ENCODE results near the gene KLRC4. TPM values are rescaled to one million over a fixed set of nuclear protein-coding genes. Genes with fewer than 3 reads are reported as not detected.

Gene KLRC4
- total RNA-seq, 2 experiments from 2014 or later = 2.4 TPM

DNA sequence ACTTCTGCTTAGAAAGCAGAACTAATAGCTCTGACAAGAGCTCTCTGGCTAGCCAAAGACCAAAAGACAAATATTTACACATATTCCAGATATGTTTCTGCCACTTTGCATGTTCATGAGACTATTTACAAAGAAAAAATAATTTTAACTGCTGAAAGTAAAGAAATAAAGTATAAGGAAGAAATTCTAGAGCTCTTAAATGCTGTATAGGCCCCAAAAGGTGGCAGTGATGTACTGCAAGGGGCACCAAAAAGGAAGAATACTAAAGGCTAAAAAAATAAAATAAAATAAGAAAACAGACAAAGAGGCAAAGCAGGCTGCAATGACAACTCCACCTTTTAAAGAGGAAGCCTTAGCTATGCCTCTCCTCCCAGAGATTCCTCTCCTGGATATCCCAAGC, 42.7 kb downstream of the KLRC4 start:
- H3K27me3 Mint-ChIP-seq = no peaks in the 10 kb centered on the region
- peaks cover 9% of the 10 kb centered on the region for H3K9me3 Mint-ChIP-seq
- DNase-seq = no peak
- H3K36me3 Mint-ChIP-seq = peaks cover 58% of the 10 kb centered on the region
- H3K4me3 Mint-ChIP-seq = peak overlapping the region; percentile 27
- no peak overlapping the region for H3K27ac Mint-ChIP-seq
- peaks cover 45% of the 10 kb centered on the region for H3K4me1 Mint-ChIP-seq

DNA sequence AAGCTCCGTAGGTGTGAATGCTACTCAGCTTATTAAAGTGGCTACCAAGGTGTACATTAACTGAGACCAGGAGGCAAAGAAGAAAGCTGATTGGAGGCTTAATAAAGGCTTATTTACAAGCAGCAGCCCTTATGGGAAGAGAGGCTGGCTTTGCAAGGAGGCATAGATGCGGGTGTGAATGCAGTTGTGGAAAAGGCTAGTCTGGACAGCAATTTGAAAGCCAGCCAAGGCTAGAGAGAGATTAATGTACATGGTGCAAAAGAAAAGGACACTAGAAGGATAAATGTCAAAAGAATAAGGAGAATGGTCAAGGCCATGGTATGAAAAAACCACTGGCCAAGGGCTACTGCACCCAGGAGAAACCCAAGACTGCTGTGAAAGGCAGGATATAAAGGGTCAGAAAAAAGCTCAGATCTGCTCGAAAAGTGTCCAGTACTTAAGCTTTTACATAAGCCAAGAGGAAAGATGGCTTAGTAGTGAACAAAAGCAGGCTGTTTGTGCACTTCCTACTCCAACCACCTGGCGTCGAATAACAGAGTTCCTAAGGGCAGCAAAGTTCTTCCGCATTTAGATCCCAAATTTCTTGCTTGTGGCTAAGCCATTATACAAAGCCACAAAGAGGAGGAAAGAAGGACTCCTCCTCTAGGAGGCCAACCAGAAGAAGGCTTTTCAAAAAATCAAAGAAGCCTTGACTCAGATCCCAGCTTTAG, 43.7 kb downstream of the KLRC4 start:
- Mint-ChIP-seq H3K36me3 (peaks cover 54% of the 10 kb centered on the region), H3K27me3 (no peaks in the 10 kb centered on the region), H3K4me1 (peaks cover 42% of the 10 kb centered on the region), H3K9me3 (peaks cover 14% of the 10 kb centered on the region), H3K4me3 (no peak overlapping the region), H3K27ac (no peak overlapping the region)
- no peak for DNase-seq

DNA sequence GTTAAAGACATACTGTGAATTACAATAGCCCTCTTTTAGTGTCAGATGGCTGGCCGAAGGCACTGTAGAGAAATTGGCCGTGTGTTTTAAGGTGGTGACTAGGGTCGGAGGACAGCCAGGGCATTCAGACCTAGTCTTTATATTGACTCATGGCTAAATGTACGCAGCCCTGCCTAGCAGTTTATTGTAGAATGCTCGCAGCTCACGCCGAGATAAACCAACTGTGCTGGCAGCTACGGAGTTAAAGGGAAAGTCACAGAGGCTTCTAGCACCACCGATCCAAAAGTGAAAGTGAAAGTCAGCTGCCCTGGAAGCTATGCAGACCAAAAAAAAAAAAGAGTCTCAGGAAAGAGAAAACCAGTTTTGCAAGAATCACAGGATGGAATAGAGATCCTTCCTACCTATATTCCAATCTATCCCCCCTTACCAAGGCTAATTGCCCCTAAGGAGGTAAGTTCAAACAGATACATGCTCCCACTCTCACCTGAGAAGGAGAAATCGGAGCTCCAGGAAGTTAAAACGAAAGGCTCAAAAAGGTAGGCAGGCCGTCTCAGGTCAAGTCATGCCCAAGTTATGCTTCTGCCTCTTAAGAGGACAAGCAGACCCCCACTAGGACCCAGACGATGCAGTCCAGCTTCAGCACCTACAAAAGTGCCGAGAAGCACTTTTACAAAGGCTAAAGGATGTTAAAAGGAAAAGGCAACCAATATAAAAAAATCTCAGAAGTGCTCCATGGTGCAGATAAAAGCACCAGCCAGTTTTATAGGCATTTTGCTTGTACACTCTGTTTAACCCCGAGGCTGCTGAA, 44.5 kb downstream of the KLRC4 start:
- peak; percentile 70 for DNase-seq
- Mint-ChIP-seq H3K27ac (no peak overlapping the region), H3K9me3 (peaks cover 16% of the 10 kb centered on the region), H3K4me3 (no peak overlapping the region), H3K27me3 (no peaks in the 10 kb centered on the region), H3K36me3 (peaks cover 54% of the 10 kb centered on the region), H3K4me1 (peaks cover 42% of the 10 kb centered on the region)

DNA sequence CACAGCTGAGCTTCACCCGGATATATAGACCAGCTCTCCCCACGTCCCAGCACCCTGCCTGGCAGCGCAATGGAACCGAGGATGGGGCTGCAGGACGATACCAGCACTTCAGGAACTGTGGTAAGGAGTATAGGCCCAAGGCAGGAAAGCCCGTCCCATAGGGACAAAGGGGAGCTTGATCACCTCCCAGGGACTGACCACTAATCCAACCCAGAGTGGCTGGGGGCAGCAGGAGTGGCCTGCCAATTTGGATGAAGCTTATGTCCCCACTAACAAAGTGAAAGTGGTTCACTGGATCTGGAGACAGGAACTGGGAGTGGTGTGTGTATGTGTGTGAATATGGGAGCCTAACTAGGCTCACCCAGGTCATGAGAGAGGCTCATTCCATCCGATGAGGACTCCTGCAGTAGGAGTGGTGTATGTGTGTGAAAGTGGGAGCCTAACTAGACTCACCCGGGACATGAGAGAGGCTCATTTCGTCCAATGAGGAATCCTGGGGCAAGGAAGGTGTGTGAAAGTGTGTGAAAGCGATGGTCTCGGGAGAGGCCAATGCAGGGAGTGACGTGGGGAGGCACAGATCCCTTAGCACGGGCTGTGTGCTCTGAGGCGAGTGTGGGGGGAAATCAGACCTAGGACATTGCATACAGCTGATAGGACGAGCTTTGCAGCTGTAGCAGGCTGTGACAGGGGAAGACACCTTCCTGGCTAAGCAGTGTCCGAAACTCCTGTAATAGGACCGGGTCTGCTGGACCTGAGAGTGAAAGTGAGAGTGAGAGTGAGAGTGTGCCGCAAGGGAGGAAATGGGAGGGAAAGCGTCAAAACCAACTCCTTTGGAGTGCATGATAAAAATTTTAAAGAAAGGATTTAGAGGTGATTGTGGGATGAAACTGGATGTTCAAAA, 45.4 kb downstream of the KLRC4 start:
- Mint-ChIP-seq H3K36me3 (peaks cover 56% of the 10 kb centered on the region), H3K4me1 (peaks cover 43% of the 10 kb centered on the region), H3K4me3 (no peak overlapping the region), H3K27me3 (no peaks in the 10 kb centered on the region), H3K9me3 (peaks cover 16% of the 10 kb centered on the region), H3K27ac (no peak overlapping the region)
- peak; percentile 63 for DNase-seq

DNA sequence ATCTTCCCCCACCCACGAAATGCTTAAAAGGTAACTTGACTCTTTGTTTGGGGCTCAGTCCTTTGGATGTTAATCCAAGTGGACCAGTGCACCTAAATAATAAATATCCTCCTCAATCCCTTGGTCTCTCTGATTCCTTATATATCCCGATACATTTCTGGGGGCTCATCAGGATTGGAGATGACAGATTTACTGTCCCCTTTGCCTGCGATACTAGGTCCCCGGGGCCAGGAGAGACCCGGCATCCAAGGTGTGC, 46.0 kb downstream of the KLRC4 start:
- no peak for DNase-seq
- Mint-ChIP-seq H3K36me3 (peaks cover 59% of the 10 kb centered on the region), H3K27ac (no peak overlapping the region), H3K9me3 (peaks cover 16% of the 10 kb centered on the region), H3K27me3 (no peaks in the 10 kb centered on the region), H3K4me3 (no peak overlapping the region), H3K4me1 (peaks cover 45% of the 10 kb centered on the region)

DNA sequence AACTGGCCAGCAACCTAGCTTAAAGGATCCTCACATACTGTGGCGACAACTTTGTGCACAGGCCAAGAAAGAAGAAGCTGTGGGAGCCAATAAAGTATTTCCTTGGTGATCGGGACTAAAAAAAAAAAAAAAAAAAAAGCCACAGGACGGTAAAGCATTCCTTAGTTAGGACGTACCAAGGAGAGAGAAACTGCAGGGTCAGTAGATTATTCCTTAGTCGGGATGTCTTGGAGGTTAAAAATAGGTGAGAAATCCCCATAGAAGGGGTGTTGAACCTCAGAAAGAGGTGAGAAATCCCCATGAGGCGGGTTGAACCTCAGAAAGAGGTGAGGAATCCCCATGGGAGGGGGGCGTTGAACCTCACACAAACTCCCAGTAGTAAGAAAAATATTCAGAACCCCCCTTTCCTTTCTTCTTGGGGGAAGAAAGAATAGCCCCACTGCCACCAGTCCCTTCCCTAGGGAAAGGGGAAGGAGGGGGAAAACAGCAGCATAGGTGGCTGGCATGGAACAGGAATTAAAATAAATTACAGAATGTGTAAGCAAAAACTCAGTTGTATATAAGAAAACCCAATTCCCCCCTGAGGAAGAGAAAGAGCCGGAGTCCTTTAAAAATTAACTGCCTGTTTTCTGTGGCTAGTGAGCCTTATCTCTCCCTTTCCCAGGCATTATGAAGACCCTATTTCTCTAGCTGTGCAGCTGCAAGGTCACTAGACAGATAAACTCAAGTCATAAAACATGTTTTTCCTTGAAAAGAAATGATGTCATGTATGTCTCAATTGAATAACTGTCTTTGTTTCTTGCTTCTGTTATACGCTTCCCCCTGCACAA, 46.5 kb downstream of the KLRC4 start:
- Mint-ChIP-seq H3K9me3 (peaks cover 12% of the 10 kb centered on the region), H3K27me3 (no peaks in the 10 kb centered on the region), H3K4me3 (no peak overlapping the region), H3K36me3 (peaks cover 59% of the 10 kb centered on the region), H3K27ac (no peak overlapping the region), H3K4me1 (peaks cover 40% of the 10 kb centered on the region)
- no peak for DNase-seq

DNA sequence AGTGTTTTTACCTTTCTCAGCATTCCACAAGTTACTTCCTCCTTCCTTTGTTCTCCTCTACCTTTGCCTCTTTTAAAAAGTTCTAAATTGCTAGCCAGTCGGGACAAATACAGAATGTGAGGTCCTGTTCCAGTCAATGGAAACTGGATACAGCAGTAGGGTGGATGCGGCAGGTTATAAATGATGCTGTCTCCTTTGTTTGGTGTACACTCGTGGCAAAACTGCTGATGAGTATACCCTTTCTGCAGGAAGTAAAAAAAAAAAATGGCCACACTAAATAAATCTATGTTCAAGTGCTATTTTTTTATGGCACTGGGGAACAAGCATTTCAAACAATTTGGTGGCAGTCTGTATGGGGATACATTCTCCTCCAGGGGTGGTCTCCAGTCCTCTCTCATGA, 47.2 kb downstream of the KLRC4 start:
- H3K4me1 Mint-ChIP-seq = peaks cover 34% of the 10 kb centered on the region
- no peak overlapping the region for H3K4me3 Mint-ChIP-seq
- peaks cover 12% of the 10 kb centered on the region for H3K9me3 Mint-ChIP-seq
- DNase-seq = no peak
- H3K36me3 Mint-ChIP-seq = peaks cover 59% of the 10 kb centered on the region
- no peak overlapping the region for H3K27ac Mint-ChIP-seq
- no peaks in the 10 kb centered on the region for H3K27me3 Mint-ChIP-seq

DNA sequence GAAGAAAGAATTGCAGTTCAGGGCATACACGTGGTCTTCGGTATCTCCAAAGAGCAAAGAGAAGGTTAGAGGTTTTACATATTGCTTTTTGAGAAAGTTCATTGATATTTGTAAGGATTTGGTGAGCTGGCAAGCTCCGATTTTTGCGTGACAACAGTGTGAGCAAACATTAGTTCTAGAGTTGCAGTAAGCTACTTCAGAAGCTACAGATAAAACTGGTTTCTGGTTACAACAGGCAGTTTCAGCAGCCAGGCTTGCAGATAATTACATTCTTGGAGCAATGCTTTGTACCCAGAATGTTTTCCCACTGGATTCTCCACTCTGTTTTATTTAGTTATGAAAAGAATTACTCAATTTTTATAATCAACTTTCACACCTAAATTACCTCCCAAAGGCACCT, 47.9 kb downstream of the KLRC4 start:
- Mint-ChIP-seq H3K27ac (peak overlapping the region; percentile 75), H3K4me3 (peak overlapping the region; percentile 25), H3K4me1 (peaks cover 28% of the 10 kb centered on the region), H3K36me3 (peaks cover 56% of the 10 kb centered on the region), H3K27me3 (no peaks in the 10 kb centered on the region), H3K9me3 (peaks cover 12% of the 10 kb centered on the region)
- no peak for DNase-seq

DNA sequence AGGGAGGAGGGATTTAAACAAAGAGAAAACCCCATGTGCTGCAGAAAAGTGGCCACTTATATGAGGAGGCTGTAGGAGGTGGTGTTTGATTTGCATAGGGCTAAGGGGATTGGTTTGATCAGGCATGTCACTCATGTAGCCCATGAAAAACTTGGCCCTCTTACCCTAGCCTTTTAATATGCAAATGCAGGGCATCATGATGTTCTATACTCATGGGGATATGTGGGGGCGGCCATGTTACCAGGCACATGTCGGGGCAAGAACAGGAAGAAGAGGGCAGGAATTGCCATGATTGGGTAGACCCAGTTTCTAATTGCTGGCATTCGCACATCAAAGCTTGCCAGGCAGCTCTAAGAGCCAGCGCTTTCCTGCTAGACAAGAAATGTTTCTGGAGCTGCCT, 48.5 kb downstream of the KLRC4 start:
- peaks cover 55% of the 10 kb centered on the region for H3K36me3 Mint-ChIP-seq
- H3K4me3 Mint-ChIP-seq = no peak overlapping the region
- no peak for DNase-seq
- H3K9me3 Mint-ChIP-seq = peaks cover 13% of the 10 kb centered on the region
- H3K4me1 Mint-ChIP-seq = peaks cover 28% of the 10 kb centered on the region
- H3K27me3 Mint-ChIP-seq = no peaks in the 10 kb centered on the region
- peak overlapping the region; percentile 75 for H3K27ac Mint-ChIP-seq

DNA sequence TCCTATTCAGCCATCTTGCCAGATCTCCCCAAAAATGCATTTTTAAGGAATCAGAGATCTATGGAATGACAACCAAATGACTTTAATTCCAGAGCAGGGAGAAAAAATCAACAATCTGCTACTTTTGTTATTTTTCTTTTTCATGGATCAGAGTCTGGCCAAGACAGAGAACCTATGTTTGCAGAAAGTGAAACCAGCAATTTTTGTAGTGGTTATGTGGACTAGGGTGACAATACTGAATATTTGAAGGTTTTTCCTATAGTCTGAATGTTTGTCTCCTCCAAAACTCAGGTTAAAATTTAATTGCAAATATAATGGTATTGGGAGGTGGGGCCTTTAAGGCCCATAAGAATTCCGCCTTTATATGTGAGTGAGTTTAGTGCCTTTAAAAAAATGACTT, 50.6 kb downstream of the KLRC4 start:
- no peak for DNase-seq
- Mint-ChIP-seq H3K36me3 (peaks cover 62% of the 10 kb centered on the region), H3K27ac (no peak overlapping the region), H3K4me3 (no peak overlapping the region), H3K27me3 (no peaks in the 10 kb centered on the region), H3K9me3 (peaks cover 14% of the 10 kb centered on the region), H3K4me1 (peaks cover 28% of the 10 kb centered on the region)

DNA sequence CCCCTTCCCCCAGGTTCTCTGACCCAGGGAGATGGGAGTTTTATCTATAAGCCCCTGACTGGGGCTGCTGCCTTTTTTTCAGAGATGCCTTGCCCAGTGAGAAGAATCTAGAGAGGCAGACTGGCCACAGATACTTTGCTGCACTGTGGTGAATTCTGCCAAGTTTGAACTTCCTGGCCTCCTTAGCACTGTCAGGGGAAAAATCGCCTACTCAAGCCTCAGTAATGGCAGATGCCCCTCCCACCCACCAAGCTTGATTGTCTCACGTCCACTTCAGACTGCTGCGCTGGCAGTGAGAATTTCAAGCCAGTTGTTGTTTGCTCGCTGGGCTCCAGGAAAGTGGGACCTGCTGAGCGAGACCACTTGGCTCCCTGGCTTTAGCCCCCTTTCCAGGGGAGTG, 51.4 kb downstream of the KLRC4 start:
- peaks cover 66% of the 10 kb centered on the region for H3K36me3 Mint-ChIP-seq

More for the DNA sequence above, 51.4 kb downstream of the KLRC4 start:
- Mint-ChIP-seq H3K27ac (no peak overlapping the region), H3K4me3 (no peak overlapping the region), H3K9me3 (peaks cover 15% of the 10 kb centered on the region), H3K4me1 (peaks cover 28% of the 10 kb centered on the region), H3K27me3 (no peaks in the 10 kb centered on the region)
- DNase-seq = no peak

Other genes with a start within 250 kb of the KLRC4 start
- gene OLR1, start 237.6 kb downstream of the KLRC4 start, total RNA-seq = not detected
- gene TMEM52B, start 230.7 kb downstream of the KLRC4 start, total RNA-seq = not detected
- 1 to 10 TPM; 6.0 to 7.2 TPM for gene GABARAPL1, start 196.9 kb downstream of the KLRC4 start, total RNA-seq
- 1 to 10 TPM; 2.0 to 2.6 TPM for gene KLRD1, start 101.9 kb downstream of the KLRC4 start, total RNA-seq
- gene KLRK1, start 19.7 kb downstream of the KLRC4 start, total RNA-seq = 100 to 1,000 TPM; 112 to 114 TPM
- gene KLRC3, start 10.8 kb upstream of the KLRC4 start, total RNA-seq = 1 to 10 TPM in 1 of 2 experiments, under 1 TPM in 1; 0.64 to 1.1 TPM
- under 1 TPM in 1 of 2 experiments, not detected in 1; 0.82 TPM for gene KLRC2, start 26.3 kb upstream of the KLRC4 start, total RNA-seq
- gene KLRC1, start 43.6 kb upstream of the KLRC4 start, total RNA-seq = under 1 TPM; 0.52 to 0.60 TPM
- gene EIF2S3B, start 96.1 kb upstream of the KLRC4 start, total RNA-seq = 1 to 10 TPM; 2.4 to 2.6 TPM
- 100 to 1,000 TPM; 121 to 125 TPM for gene MAGOHB, start 203.9 kb upstream of the KLRC4 start, total RNA-seq